Osteoblast (primary cell): ENCODE measurements around the gene PLD6. TPM values are rescaled to one million over a fixed set of nuclear protein-coding genes. Genes with fewer than 3 reads are reported as not detected.

Experiments used
- DNase-seq: peaks from one replicate; pipeline ENCODE4 v3.0.0; 2011; ENCODE audit warnings: low spot score, mixed read lengths; ENCODE audit not compliant: insufficient read length; ENCODE audit errors: missing footprints
- H2AFZ ChIP-seq: 2 replicates; pipeline ENCODE4 v1.6.0; 2011; ENCODE audit warnings: mild to moderate bottlenecking, low read length
- H3K27ac ChIP-seq: 2 replicates; pipeline ENCODE4 v1.5.1; 2011; ENCODE audit warnings: mild to moderate bottlenecking, low read depth, low read length, moderate library complexity
- H3K27me3 ChIP-seq: 2 replicates; pipeline ENCODE4 v1.6.0; 2012; ENCODE audit warnings: mild to moderate bottlenecking, control low read depth, inconsistent platforms, low read length, moderate library complexity; ENCODE audit not compliant: insufficient read depth
- H3K36me3 ChIP-seq: 2 replicates; pipeline ENCODE4 v1.5.1; 2011; ENCODE audit warnings: mild to moderate bottlenecking, low read length, control low read depth, moderate library complexity; ENCODE audit not compliant: insufficient read depth
- H3K4me1 ChIP-seq: 2 replicates; pipeline ENCODE4 v1.5.1; 2011; ENCODE audit warnings: mild to moderate bottlenecking, low read length, control low read depth, moderate library complexity; ENCODE audit not compliant: insufficient read depth
- H3K4me2 ChIP-seq: 2 replicates; pipeline ENCODE4 v1.6.0; 2011; ENCODE audit warnings: mild to moderate bottlenecking, low read length; ENCODE audit not compliant: insufficient read depth
- H3K4me3 ChIP-seq: fragments of 200-600 bp; sonication (generic); 3 replicates; pipeline ENCODE4 v1.5.1; 2012; ENCODE audit warnings: mild to moderate bottlenecking, low read length, inconsistent platforms; ENCODE audit not compliant: insufficient read depth
- H3K79me2 ChIP-seq: 2 replicates; pipeline ENCODE4 v1.6.0; 2012; ENCODE audit warnings: mild to moderate bottlenecking, low read length, control low read depth, inconsistent platforms; ENCODE audit not compliant: insufficient read depth
- H3K9me3 ChIP-seq: 2 replicates; pipeline ENCODE4 v1.5.1; 2011; ENCODE audit warnings: low read depth, low read length, control low read depth
- H4K20me1 ChIP-seq: 2 replicates; pipeline ENCODE4 v1.6.0; 2012; ENCODE audit warnings: mild to moderate bottlenecking, low read length, control low read depth; ENCODE audit not compliant: insufficient read depth
- CTCF ChIP-seq: IDR thresholded peaks from 2 replicates; pipeline ENCODE4 v1.5.1; 2011; ENCODE audit warnings: mild to moderate bottlenecking, low read depth, low read length, moderate library complexity; ENCODE audit errors: extremely low read depth
- total RNA-seq: library from RNA; depleted of rRNA; stranded (reverse); fragments of >200 nt; gene quantifications from 2 replicates; pipeline ENCODE4 v1.2.3, GENCODE V29; 2012

The PLD6 gene
- total RNA-seq, 1 donor = 1.4 TPM

DNA sequence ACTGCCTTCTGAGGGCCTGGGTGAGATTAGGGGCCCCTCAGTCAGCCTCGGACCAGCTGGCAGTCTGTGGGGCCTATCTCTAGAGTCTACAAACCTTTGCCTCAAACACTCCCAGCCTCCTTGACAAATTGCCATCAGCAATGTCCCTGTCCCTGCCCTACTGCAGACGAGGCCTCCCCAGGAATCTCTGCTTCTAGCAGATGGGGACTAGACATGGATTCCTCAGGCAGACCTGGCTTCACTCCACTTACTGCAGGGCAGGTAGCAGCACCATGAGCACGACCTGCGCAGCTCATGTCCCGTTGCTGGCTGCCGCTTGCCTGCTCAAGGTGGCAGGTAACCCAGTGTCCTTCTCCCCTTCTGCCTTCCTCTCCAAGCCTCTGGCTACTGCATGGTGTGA is 49.1 kb downstream of the PLD6 start:
- peak overlapping the region; percentile 54 for H3K4me2 ChIP-seq
- H3K27me3 ChIP-seq = no peaks in the 10 kb centered on the region
- peak overlapping the region; percentile 16 for H3K4me3 ChIP-seq
- peaks cover 26% of the 10 kb centered on the region for H4K20me1 ChIP-seq
- H3K27ac ChIP-seq = peak overlapping the region; percentile 97
- H2AFZ ChIP-seq = no peak overlapping the region
- no peak for TF ChIP-seq CTCF
- peaks cover 83% of the 10 kb centered on the region for H3K36me3 ChIP-seq
- H3K9me3 ChIP-seq = no peaks in the 10 kb centered on the region
- DNase-seq = peak; percentile 54
- H3K79me2 ChIP-seq = peaks cover 28% of the 10 kb centered on the region
- peaks cover 36% of the 10 kb centered on the region for H3K4me1 ChIP-seq

GRCh38 chr17:17156511-17156910 is 49.6 kb downstream of the PLD6 start:
- H3K4me3 ChIP-seq = peak overlapping the region; percentile 16
- peaks cover 25% of the 10 kb centered on the region for H3K79me2 ChIP-seq
- no peak overlapping the region for H2AFZ ChIP-seq
- peaks cover 26% of the 10 kb centered on the region for H4K20me1 ChIP-seq
- DNase-seq = peak; percentile 94
- no peaks in the 10 kb centered on the region for H3K27me3 ChIP-seq
- peaks cover 78% of the 10 kb centered on the region for H3K36me3 ChIP-seq
- no peaks in the 10 kb centered on the region for H3K9me3 ChIP-seq
- H3K27ac ChIP-seq = peak overlapping the region; percentile 97
- no peak for TF ChIP-seq CTCF
- peak overlapping the region; percentile 54 for H3K4me2 ChIP-seq
- peaks cover 42% of the 10 kb centered on the region for H3K4me1 ChIP-seq

- peak overlapping the region; percentile 97 for H3K27ac ChIP-seq
- peaks cover 46% of the 10 kb centered on the region for H3K4me1 ChIP-seq
- H3K4me2 ChIP-seq = peak overlapping the region; percentile 54
These were observed 50.0 kb downstream of the PLD6 start for GRCh38 chr17:17156107-17156506.

DNA sequence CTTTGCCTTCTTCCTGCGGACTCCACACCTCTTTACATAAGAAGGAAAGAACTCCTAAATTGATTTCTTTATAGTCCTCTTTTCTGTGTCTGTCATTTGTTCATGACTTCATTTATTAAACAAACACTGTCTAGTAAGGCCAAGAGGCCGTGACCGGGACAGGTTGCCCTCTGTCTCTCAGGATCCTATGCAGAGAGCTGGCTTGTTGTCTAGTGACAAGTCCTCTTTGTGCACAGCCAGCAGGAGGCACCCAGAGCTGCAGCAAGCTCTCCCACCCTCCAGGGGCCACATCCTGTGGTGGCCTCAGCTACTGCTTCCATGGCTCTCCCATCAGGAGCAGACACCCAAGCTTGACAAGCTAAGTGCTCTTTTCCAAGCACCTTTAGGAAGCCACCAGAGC is 50.6 kb downstream of the PLD6 start:
- H3K9me3 ChIP-seq = no peaks in the 10 kb centered on the region
- H3K79me2 ChIP-seq = peaks cover 22% of the 10 kb centered on the region
- TF ChIP-seq CTCF = no peak
- peak overlapping the region; percentile 97 for H3K27ac ChIP-seq
- H3K4me2 ChIP-seq = peak overlapping the region; percentile 9
- H3K4me3 ChIP-seq = no peak overlapping the region
- H3K27me3 ChIP-seq = no peaks in the 10 kb centered on the region
- peaks cover 51% of the 10 kb centered on the region for H3K4me1 ChIP-seq
- peaks cover 68% of the 10 kb centered on the region for H3K36me3 ChIP-seq
- DNase-seq = peak; percentile 60
- peaks cover 20% of the 10 kb centered on the region for H4K20me1 ChIP-seq
- no peak overlapping the region for H2AFZ ChIP-seq

More at GRCh38 chr17:17156107-17156506, 50.0 kb downstream of the PLD6 start:
- Histone ChIP-seq H4K20me1 (peaks cover 24% of the 10 kb centered on the region), H3K79me2 (peaks cover 25% of the 10 kb centered on the region), H2AFZ (no peak overlapping the region), H3K4me3 (no peak overlapping the region), H3K27me3 (no peaks in the 10 kb centered on the region), H3K36me3 (peaks cover 74% of the 10 kb centered on the region), H3K9me3 (no peaks in the 10 kb centered on the region)
- DNase-seq = peak; percentile 97
- TF ChIP-seq CTCF = no peak
